Astrocyte (in vitro differentiated cells and primary cell): ENCODE results near the gene CKLF.

Experiments
- CTCF ChIP-seq: IDR thresholded peaks from 2 replicates; pipeline ENCODE4 v1.5.1; 2011; ENCODE audit warnings: low read depth, mild to moderate bottlenecking, inconsistent platforms, low read length, moderate library complexity; ENCODE audit not compliant: insufficient read depth
- EZH2 ChIP-seq: IDR thresholded peaks from 2 replicates; pipeline ENCODE4 v1.6.1; 2012; ENCODE audit warnings: mild to moderate bottlenecking, low read length, inconsistent platforms; ENCODE audit not compliant: insufficient read depth

GRCh38 chr16:66536525-66536924, 15.9 kb upstream of the CKLF start:
- TF ChIP-seq CTCF (no peak), EZH2 (no peak)
